ENCODE data around the gene ACTR8. TPM values are rescaled to one million over a fixed set of nuclear protein-coding genes. Genes with fewer than 3 reads are reported as not detected.
A peak's percentile ranks its signal among the peaks of the same experiment; 100 is the strongest.

The ACTR8 gene
- total RNA-seq, 2 experiments from 2014 or later: 39.6 to 48.7 TPM

GRCh38 chr3:53892286-53892637 is 10.3 kb upstream of the ACTR8 start:
- intact Hi-C loops (cut with micrococcal nuclease; ENCODE audit: unreplicated experiment): loop anchor here (5.0 kb wide), 1 partner anchor 545 kb away; the partner anchor contains the start of gene DCP1A
- Histone ChIP-seq H3K79me2 (ENCODE audit: insufficient read depth, low read depth, low read length) (peaks cover 26% of the 10 kb centered on the region), H3K4me1 (ENCODE audit: insufficient read depth, low read length, poor library complexity, severe bottlenecking) (peaks cover 21% of the 10 kb centered on the region), H3K4me2 (ENCODE audit: low read length) (peak overlapping the region; percentile 67), H3K27ac (ENCODE audit: low read depth, low read length, poor library complexity, severe bottlenecking) (peak overlapping the region; percentile 45), H3K9me2 (ENCODE audit: insufficient read depth, low read length) (no peaks in the 10 kb centered on the region), H3K9me3 (ENCODE audit: low read length) (no peaks in the 10 kb centered on the region), H3K36me3 (ENCODE audit: insufficient read depth, low read length) (peaks cover 17% of the 10 kb centered on the region), H2AFZ (ENCODE audit: low read length) (peak overlapping the region; percentile 94), H4K20me1 (ENCODE audit: insufficient read depth, low read length) (no peaks in the 10 kb centered on the region), H3K4me3 (ENCODE audit: low read depth, low read length, poor library complexity, severe bottlenecking) (peak overlapping the region; percentile 92)
- no peak for DNase-seq (ENCODE audit: low spot score)
- TF ChIP-seq, protein P1, sequence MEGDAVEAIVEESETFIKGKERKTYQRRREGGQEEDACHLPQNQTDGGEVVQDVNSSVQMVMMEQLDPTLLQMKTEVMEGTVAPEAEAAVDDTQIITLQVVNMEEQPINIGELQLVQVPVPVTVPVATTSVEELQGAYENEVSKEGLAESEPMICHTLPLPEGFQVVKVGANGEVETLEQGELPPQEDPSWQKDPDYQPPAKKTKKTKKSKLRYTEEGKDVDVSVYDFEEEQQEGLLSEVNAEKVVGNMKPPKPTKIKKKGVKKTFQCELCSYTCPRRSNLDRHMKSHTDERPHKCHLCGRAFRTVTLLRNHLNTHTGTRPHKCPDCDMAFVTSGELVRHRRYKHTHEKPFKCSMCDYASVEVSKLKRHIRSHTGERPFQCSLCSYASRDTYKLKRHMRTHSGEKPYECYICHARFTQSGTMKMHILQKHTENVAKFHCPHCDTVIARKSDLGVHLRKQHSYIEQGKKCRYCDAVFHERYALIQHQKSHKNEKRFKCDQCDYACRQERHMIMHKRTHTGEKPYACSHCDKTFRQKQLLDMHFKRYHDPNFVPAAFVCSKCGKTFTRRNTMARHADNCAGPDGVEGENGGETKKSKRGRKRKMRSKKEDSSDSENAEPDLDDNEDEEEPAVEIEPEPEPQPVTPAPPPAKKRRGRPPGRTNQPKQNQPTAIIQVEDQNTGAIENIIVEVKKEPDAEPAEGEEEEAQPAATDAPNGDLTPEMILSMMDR (conservative IDR thresholded peaks at IDR 0.05; ENCODE audit: low read length): no peak
- no peak for TF ChIP-seq EZH2phosphoT487 (IDR thresholded peaks at IDR 0.05; ENCODE audit: borderline replicate concordance, low read depth, low read length)
- CTCF ChIA-PET (ENCODE audit: unreplicated experiment): no interaction called here
- TSS peak; percentile 99 for BruUV-seq (replicated peaks)
- POLR2A ChIA-PET: interaction anchor here (0.7 to 2.6 kb wide), 3 partner anchors 9 to 643 kb away, joined by 3 to 15 read pairs (median 3); partner anchors contain the start of gene ACTR8

DNA sequence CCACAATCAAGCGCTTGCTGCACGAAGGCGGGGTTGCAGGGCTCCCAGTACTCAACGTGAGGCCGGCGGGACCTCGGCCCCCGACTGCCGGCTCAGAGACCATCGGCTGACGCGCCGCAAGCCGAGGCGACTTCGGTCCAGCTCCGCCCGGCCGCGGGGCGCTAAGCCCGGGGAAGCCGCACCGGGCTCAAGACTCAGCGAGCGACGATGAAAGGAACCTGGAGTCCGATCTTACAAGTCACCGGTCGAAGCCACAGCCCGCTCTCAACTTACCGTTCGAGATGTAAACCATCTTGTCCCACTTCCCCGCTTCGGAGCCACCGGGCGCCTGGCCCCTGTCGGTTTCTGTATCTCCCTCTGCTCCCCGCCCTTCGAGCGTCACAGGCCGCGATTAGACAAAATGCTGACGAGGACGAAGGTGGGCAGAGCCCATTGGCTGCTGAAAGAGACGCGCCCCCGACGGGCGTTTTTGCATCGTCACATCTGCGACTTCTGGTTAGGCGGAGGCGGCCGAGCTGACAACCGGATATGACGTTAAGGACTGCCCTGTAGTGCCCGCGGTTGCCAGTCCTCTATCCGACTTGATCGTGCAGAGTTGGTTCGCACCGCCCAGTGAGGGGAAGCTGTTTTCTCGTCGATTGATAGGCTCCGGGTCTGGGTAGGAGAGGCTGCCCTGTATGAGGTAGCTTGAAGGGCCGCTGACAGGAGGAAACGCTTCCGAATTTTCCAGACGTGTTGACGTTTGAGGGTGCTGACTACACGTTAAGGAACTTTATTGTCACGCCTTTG is 9.7 kb upstream of the ACTR8 start, which contains the start of gene SELENOK:
SELENOK (minus strand) TSS at position 363 of the 789 bp plus-strand sequence.
- peaks cover 21% of the 10 kb centered on the region for H3K4me1 ChIP-seq (ENCODE audit: insufficient read depth, low read length, poor library complexity, severe bottlenecking)
- H3K9me3 ChIP-seq (ENCODE audit: low read length): no peaks in the 10 kb centered on the region
- no peaks in the 10 kb centered on the region for H3K9me2 ChIP-seq (ENCODE audit: insufficient read depth, low read length)
- H3K27ac ChIP-seq (ENCODE audit: low read depth, low read length, poor library complexity, severe bottlenecking): peak within 1 kb of the TSS; percentile 45
- peaks cover 26% of the 10 kb centered on the region for H3K79me2 ChIP-seq (ENCODE audit: insufficient read depth, low read depth, low read length)
- DNase-seq (ENCODE audit: low spot score): peak; percentile 99
- H3K36me3 ChIP-seq (ENCODE audit: insufficient read depth, low read length): peaks cover 23% of the 10 kb centered on the region
- H3K4me2 ChIP-seq (ENCODE audit: low read length): peak within 1 kb of the TSS; percentile 84
- intact Hi-C loops (cut with micrococcal nuclease; ENCODE audit: unreplicated experiment): loop anchor here (2.0 to 5.0 kb wide), 2 partner anchors 47 to 544 kb away; partner anchors contain the start of gene DCP1A
- peak within 1 kb of the TSS; percentile 94 for H2AFZ ChIP-seq (ENCODE audit: low read length)
- peak within 1 kb of the TSS; percentile 92 for H3K4me3 ChIP-seq (ENCODE audit: low read depth, low read length, poor library complexity, severe bottlenecking)
- ChIA-PET POLR2A (interaction anchor here (0.7 to 2.6 kb wide), 4 partner anchors 9 to 642 kb away, joined by 3 to 15 read pairs (median 4); partner anchors contain the start of gene ACTR8), CTCF (ENCODE audit: unreplicated experiment) (no interaction called here)
- H4K20me1 ChIP-seq (ENCODE audit: insufficient read depth, low read length): no peaks in the 10 kb centered on the region
- TF ChIP-seq, protein P1 (conservative IDR thresholded peaks at IDR 0.05; ENCODE audit: low read length): no peak
- TF ChIP-seq EZH2phosphoT487 (IDR thresholded peaks at IDR 0.05; ENCODE audit: borderline replicate concordance, low read depth, low read length): no peak
- no TSS peak for BruUV-seq (replicated peaks)
